Measurements from ENCODE around the gene SHD.

DNA sequence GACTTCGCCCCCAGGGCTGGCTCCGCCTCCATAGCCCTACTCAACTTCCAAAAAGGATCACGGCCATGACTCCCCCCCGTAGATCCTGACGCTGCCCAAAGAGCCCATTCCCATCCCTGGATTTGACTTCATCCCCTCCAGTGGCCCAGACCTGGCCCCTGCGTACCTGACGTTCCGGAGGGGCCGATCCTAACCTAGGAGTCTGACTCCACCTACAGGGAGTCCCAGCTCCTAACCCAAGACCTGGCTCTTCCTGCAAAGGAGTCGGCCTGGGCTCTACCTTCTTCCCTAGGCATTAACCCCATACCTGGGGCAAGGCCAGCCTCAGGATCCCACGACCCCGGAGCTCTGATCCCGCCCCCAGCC, 48.8 kb downstream of the SHD start:
- TF ChIP-seq, protein P1, sequence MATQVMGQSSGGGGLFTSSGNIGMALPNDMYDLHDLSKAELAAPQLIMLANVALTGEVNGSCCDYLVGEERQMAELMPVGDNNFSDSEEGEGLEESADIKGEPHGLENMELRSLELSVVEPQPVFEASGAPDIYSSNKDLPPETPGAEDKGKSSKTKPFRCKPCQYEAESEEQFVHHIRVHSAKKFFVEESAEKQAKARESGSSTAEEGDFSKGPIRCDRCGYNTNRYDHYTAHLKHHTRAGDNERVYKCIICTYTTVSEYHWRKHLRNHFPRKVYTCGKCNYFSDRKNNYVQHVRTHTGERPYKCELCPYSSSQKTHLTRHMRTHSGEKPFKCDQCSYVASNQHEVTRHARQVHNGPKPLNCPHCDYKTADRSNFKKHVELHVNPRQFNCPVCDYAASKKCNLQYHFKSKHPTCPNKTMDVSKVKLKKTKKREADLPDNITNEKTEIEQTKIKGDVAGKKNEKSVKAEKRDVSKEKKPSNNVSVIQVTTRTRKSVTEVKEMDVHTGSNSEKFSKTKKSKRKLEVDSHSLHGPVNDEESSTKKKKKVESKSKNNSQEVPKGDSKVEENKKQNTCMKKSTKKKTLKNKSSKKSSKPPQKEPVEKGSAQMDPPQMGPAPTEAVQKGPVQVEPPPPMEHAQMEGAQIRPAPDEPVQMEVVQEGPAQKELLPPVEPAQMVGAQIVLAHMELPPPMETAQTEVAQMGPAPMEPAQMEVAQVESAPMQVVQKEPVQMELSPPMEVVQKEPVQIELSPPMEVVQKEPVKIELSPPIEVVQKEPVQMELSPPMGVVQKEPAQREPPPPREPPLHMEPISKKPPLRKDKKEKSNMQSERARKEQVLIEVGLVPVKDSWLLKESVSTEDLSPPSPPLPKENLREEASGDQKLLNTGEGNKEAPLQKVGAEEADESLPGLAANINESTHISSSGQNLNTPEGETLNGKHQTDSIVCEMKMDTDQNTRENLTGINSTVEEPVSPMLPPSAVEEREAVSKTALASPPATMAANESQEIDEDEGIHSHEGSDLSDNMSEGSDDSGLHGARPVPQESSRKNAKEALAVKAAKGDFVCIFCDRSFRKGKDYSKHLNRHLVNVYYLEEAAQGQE (IDR thresholded peaks at IDR 0.05; ENCODE audit: insufficient read depth in 1 of 2, low read depth in 2 of 2, low read length in 1 of 2) = no peak
- no peak for TF ChIP-seq POLR2AphosphoS5 (IDR thresholded peaks at IDR 0.05; ENCODE audit: low read depth, low read length)
